GM19397 (cell line): ENCODE results near the gene PTPN20.
"Not testable (repeated sequence)": the region's sequence is repeated elsewhere in the genome, so short reads cannot be mapped to it uniquely, and the experiment has no call there.

Experiments
- ATAC-seq: cut with Tn5 transposase; IDR thresholded peaks from one replicate; pipeline ENCODE4 v1.9.1; 2021; ENCODE audit warnings: mild to moderate bottlenecking, moderate library complexity; ENCODE audit not compliant: unreplicated experiment

PTPN20 gene, protein sequence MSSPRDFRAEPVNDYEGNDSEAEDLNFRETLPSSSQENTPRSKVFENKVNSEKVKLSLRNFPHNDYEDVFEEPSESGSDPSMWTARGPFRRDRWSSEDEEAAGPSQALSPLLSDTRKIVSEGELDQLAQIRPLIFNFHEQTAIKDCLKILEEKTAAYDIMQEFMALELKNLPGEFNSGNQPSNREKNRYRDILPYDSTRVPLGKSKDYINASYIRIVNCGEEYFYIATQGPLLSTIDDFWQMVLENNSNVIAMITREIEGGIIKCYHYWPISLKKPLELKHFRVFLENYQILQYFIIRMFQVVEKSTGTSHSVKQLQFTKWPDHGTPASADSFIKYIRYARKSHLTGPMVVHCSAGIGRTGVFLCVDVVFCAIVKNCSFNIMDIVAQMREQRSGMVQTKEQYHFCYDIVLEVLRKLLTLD

GRCh38 chr10:46911144-46911876 is at the start of gene PTPN20:
Gene PTPN20, plus strand, starts transcription at chr10:46911428. Its CDS starts 21,072 bp downstream, at chr10:46932500.
- not testable (repeated sequence) for ATAC-seq

DNA sequence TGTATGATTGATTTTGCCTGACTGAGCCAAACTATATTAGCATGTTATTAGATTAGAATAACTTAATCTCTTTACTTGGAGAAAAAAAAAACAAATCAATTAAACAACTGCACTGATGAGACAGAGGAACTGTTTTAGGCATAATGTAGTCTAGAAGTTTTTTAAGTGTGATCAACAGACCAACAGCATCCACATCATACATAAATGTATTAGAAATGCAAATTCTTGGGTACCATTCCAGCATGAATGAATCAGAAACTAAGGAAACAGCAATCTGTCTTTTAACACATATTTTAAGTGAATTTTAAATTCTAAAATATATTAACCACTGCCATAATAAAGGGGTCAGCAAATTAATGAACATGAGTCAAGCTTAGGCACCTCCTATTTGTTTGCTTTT is 41.5 kb upstream of the PTPN20 start:
- ATAC-seq = not testable (repeated sequence)

DNA sequence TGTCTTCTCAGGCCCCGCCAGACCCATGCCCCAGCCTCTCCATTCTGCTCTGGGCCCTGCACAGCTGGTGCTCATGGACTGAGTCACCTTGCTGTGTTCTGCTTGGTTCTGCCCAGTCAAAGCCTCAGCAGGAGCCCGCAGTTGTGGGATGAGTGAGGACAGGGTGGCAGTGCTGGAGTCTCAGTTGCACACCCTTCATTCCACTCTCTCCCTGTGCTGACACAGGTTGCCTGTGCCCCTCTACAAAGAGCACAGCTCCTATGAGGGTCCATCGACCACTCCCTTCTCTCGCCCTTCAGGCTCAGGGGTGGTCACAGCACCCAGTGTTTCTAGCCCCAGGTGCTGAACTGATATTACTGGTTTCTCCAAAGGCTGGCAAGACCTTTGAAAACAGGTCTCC is 39.6 kb upstream of the PTPN20 start:
- ATAC-seq = not testable (repeated sequence)

DNA sequence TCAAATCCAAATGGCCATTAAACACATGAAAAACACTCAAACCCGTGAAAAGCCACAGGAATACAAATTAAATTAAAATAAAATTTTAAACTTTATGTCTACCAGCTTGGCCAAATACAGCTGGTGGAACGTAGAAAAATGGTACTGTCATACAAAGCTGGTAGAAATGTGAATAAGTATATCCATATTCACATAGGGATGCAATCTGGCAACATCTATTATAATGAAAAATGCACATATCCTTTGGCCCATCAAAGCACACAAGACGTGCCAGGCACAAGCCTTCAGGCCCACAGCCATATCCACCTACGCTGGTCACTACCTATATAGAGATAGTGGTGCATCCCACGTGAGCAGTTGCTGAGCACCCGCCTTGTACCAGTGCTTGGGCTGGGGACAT is 35.9 kb upstream of the PTPN20 start:
- ATAC-seq = not testable (repeated sequence)

DNA sequence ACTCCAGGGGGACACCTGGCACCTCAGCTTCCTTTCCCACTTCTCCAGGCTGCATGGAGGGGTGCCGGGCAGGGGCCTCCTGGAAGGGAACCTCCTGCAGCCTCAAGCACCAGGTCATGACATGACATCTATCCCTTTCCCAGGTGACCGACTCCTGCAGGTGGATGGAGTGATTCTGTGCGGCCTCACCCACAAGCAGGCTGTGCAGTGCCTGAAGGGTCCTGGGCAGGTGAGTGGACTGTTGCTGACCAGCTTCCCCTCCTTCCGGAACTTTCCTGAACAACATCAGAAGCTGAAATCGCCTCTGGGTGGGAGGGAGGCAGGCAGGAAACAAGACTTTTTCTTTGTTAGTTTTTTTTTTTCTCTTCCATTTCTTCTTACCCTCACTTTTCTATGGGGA is 34.5 kb upstream of the PTPN20 start:
- ATAC-seq = not testable (repeated sequence)

GRCh38 chr10:46878761-46879160 is 32.5 kb upstream of the PTPN20 start:
- not testable (repeated sequence) for ATAC-seq

- not testable (repeated sequence) for ATAC-seq
These were observed 20.2 kb upstream of the PTPN20 start for GRCh38 chr10:46890813-46891611.

GRCh38 chr10:46896762-46897692 is 14.2 kb upstream of the PTPN20 start:
- ATAC-seq = not testable (repeated sequence)

DNA sequence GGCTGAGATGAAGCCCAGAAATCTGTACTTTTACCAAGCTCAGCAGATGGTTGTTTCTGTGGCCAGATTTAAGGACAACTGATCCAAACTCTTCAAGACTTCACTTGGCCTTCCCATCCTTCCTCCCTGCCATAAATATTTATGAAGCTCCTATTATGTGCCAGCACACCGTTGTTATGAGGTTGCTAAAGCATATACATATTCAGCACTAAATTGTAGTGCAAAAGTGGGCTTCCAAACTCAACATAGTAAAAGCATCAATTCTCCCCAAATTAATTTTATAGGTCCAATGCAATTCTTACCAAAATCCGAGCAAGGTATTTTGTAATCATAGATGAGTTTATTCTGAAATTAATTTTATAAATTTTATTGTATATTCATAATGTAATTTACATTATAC is 10.0 kb upstream of the PTPN20 start:
- not testable (repeated sequence) for ATAC-seq

- ATAC-seq = not testable (repeated sequence)
These were observed 7.4 kb upstream of the PTPN20 start for GRCh38 chr10:46903874-46904273.

- not testable (repeated sequence) for ATAC-seq
These were observed 4.9 kb upstream of the PTPN20 start for GRCh38 chr10:46906359-46906758.

- not testable (repeated sequence) for ATAC-seq
These were observed 3.8 kb upstream of the PTPN20 start for GRCh38 chr10:46907185-46908117.

GRCh38 chr10:46922498-46922897 is 11.3 kb downstream of the PTPN20 start:
- ATAC-seq = not testable (repeated sequence)

- ATAC-seq = not testable (repeated sequence)
These were observed 13.9 kb downstream of the PTPN20 start for GRCh38 chr10:46925156-46925555.

GRCh38 chr10:46925853-46926252 is 14.6 kb downstream of the PTPN20 start:
- not testable (repeated sequence) for ATAC-seq

DNA sequence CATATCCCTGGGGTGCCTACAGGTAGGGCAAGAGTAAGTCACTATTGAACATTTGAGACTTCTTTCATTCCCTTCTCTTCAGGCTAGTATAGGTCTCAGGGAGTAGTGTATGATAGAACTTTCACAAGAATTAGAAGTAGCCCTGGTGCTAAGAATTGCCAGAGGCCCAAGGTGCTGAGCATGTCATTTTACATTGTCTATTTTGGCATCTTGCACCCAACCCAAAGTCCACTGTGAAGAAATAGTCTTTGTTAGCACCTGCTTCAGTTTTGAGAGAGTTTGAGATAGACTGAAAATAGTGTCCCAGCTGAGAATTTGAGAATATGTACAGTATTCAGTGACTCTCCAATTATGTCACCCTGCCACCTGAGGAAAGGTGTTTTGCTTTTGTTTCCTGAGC is 17.6 kb downstream of the PTPN20 start:
- ATAC-seq = not testable (repeated sequence)

DNA sequence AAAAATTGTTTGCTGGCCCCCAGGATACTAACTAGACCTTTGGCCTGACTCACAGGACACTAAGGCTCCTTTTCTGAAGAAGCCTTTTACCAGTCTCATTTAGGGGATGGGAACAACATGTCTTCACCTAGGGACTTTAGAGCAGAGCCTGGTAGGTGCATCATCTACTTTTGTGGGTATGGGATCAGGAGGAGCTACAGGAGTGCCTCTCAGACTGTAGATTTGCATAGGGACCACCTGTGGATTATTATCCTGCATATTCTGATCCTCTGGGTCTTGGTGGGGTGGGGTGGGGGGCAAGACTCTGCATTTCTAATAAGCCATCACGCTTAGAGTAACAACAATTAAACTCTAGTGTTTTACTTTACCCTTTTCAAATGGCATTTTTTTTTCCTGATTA is 21.2 kb downstream of the PTPN20 start:
- ATAC-seq = not testable (repeated sequence)

GRCh38 chr10:46941091-46941490 is 29.9 kb downstream of the PTPN20 start:
- not testable (repeated sequence) for ATAC-seq
